Activated CD4-positive, alpha-beta T cell treated with anti-CD3 and anti-CD28 coated beads, Interleukin-2, amount 10 ng/mL, durations not matched to agents 7 days and 5 days (primary cell): Measurements from ENCODE around the gene SYNE3. TPM values are rescaled to one million over a fixed set of nuclear protein-coding genes. Genes with fewer than 3 reads are reported as not detected.
A peak's percentile ranks its signal among the peaks of the same experiment; 100 is the strongest.

Experiments
- CTCF ChIA-PET: fragments of 350-600 bp; sonication (Branson Sonifier 250); formaldehyde crosslinking; loops from one replicate; lab custom pipeline; 2021; ENCODE audit warnings: antibody characterized with exemption; lab: Charles Lee
- POLR2A ChIA-PET: fragments of 350-600 bp; sonication (Branson Sonifier 250); formaldehyde crosslinking; loops from one replicate; lab custom pipeline; 2021; ENCODE audit warnings: antibody characterized with exemption; lab: Charles Lee
- DNase-seq: peaks from one replicate; pipeline ENCODE4 v3.0.0-alpha.2; 2020
- H3K27ac Mint-ChIP-seq: one replicate; pipeline ENCODE4 v1.8.0; 2021; ENCODE audit warnings: mild to moderate bottlenecking, moderate library complexity, mixed read lengths
- H3K27me3 Mint-ChIP-seq: one replicate; pipeline ENCODE4 v1.8.0; 2021; ENCODE audit warnings: mixed read lengths
- H3K36me3 Mint-ChIP-seq: one replicate; pipeline ENCODE4 v1.8.0; 2021; ENCODE audit warnings: low read depth, mixed read lengths
- H3K4me1 Mint-ChIP-seq: one replicate; pipeline ENCODE4 v1.8.0; 2021; ENCODE audit warnings: mixed read lengths
- H3K4me3 Mint-ChIP-seq: one replicate; pipeline ENCODE4 v1.8.0; 2021; ENCODE audit warnings: mild to moderate bottlenecking, moderate library complexity, mixed read lengths
- H3K9me3 Mint-ChIP-seq: one replicate; pipeline ENCODE4 v1.8.0; 2021; ENCODE audit warnings: mixed read lengths
- total RNA-seq, 2 experiments: library from RNA; stranded (reverse); gene quantifications; one replicate each; pipeline ENCODE4 v1.2.3, GENCODE V29; 2021

Gene SYNE3
- total RNA-seq, 2 experiments from 2014 or later = 81.0 to 95.8 TPM

- CTCF ChIA-PET = interaction anchor here (1.0 to 1.7 kb wide), 5 partner anchors 10 to 31 kb away, joined by 3 to 8 read pairs (median 5); no protein-coding TSS in a partner anchor
- DNase-seq = no peak
- H3K27ac Mint-ChIP-seq = peak overlapping the region; percentile 79
- H3K4me3 Mint-ChIP-seq = no peak overlapping the region
- POLR2A ChIA-PET = interaction anchor here (1.3 to 1.6 kb wide), 2 partner anchors 16 to 27 kb away, joined by 4 to 5 read pairs; no protein-coding TSS in a partner anchor
- H3K9me3 Mint-ChIP-seq = peaks cover 3% of the 10 kb centered on the region
- no peaks in the 10 kb centered on the region for H3K27me3 Mint-ChIP-seq
- peaks cover 45% of the 10 kb centered on the region for H3K36me3 Mint-ChIP-seq
- H3K4me1 Mint-ChIP-seq = peaks cover 78% of the 10 kb centered on the region
Measured at GRCh38 chr14:95496690-95497259, 19.7 kb downstream of the SYNE3 start.

GRCh38 chr14:95496111-95496681, 20.3 kb downstream of the SYNE3 start:
- peaks cover 48% of the 10 kb centered on the region for H3K36me3 Mint-ChIP-seq
- H3K4me1 Mint-ChIP-seq = peaks cover 78% of the 10 kb centered on the region
- H3K9me3 Mint-ChIP-seq = peaks cover 3% of the 10 kb centered on the region
- ChIA-PET POLR2A (interaction anchor here (0.9 to 1.6 kb wide), 3 partner anchors 9 to 27 kb away, joined by 3 to 5 read pairs (median 4); no protein-coding TSS in a partner anchor), CTCF (interaction anchor here (1.0 to 1.7 kb wide), 5 partner anchors 10 to 31 kb away, joined by 3 to 8 read pairs (median 5); no protein-coding TSS in a partner anchor)
- no peaks in the 10 kb centered on the region for H3K27me3 Mint-ChIP-seq
- peak overlapping the region; percentile 15 for H3K4me3 Mint-ChIP-seq
- peak overlapping the region; percentile 79 for H3K27ac Mint-ChIP-seq
- peak; percentile 37 for DNase-seq

- CTCF ChIA-PET = interaction anchor here (1.0 to 1.7 kb wide), 3 partner anchors 24 to 32 kb away, joined by 3 to 8 read pairs (median 5); no protein-coding TSS in a partner anchor
- H3K36me3 Mint-ChIP-seq = peaks cover 47% of the 10 kb centered on the region
- no peaks in the 10 kb centered on the region for H3K27me3 Mint-ChIP-seq
- peaks cover 75% of the 10 kb centered on the region for H3K4me1 Mint-ChIP-seq
- POLR2A ChIA-PET = interaction anchor here (0.9 to 1.6 kb wide), 3 partner anchors 9 to 28 kb away, joined by 3 to 5 read pairs (median 4); no protein-coding TSS in a partner anchor
- peaks cover 3% of the 10 kb centered on the region for H3K9me3 Mint-ChIP-seq
- peak overlapping the region; percentile 15 for H3K4me3 Mint-ChIP-seq
- DNase-seq = no peak
- H3K27ac Mint-ChIP-seq = peak overlapping the region; percentile 79
Measured at GRCh38 chr14:95495538-95496025, 20.9 kb downstream of the SYNE3 start.

GRCh38 chr14:95495076-95495475, 21.4 kb downstream of the SYNE3 start:
- ChIA-PET POLR2A (no interaction called here), CTCF (no interaction called here)
- Mint-ChIP-seq H3K27ac (peak overlapping the region; percentile 83), H3K27me3 (no peaks in the 10 kb centered on the region), H3K36me3 (peaks cover 46% of the 10 kb centered on the region), H3K4me1 (peaks cover 72% of the 10 kb centered on the region), H3K4me3 (no peak overlapping the region), H3K9me3 (peaks cover 3% of the 10 kb centered on the region)
- no peak for DNase-seq

GRCh38 chr14:95494456-95494855, 22.0 kb downstream of the SYNE3 start:
- ChIA-PET CTCF (interaction anchor here (0.7 kb wide), 1 partner anchor 67 kb away, joined by 4 read pairs; no protein-coding TSS in a partner anchor), POLR2A (no interaction called here)
- H3K4me1 Mint-ChIP-seq = peaks cover 69% of the 10 kb centered on the region
- peak overlapping the region; percentile 83 for H3K27ac Mint-ChIP-seq
- no peak for DNase-seq
- H3K36me3 Mint-ChIP-seq = peaks cover 44% of the 10 kb centered on the region
- H3K27me3 Mint-ChIP-seq = no peaks in the 10 kb centered on the region
- H3K4me3 Mint-ChIP-seq = no peak overlapping the region
- peaks cover 3% of the 10 kb centered on the region for H3K9me3 Mint-ChIP-seq

GRCh38 chr14:95493976-95494375, 22.5 kb downstream of the SYNE3 start:
- ChIA-PET CTCF (interaction anchor here (0.7 to 2.1 kb wide), 3 partner anchors 12 to 68 kb away, joined by 4 to 5 read pairs (median 5); partner anchors contain the start of gene SYNE3), POLR2A (no interaction called here)
- H3K27ac Mint-ChIP-seq = peak overlapping the region; percentile 2
- H3K36me3 Mint-ChIP-seq = peaks cover 41% of the 10 kb centered on the region
- DNase-seq = no peak
- H3K4me3 Mint-ChIP-seq = no peak overlapping the region
- peaks cover 67% of the 10 kb centered on the region for H3K4me1 Mint-ChIP-seq
- H3K27me3 Mint-ChIP-seq = no peaks in the 10 kb centered on the region
- peaks cover 3% of the 10 kb centered on the region for H3K9me3 Mint-ChIP-seq

GRCh38 chr14:95493503-95493902, 22.9 kb downstream of the SYNE3 start:
- Mint-ChIP-seq H3K36me3 (peaks cover 40% of the 10 kb centered on the region), H3K27ac (no peak overlapping the region), H3K9me3 (peaks cover 3% of the 10 kb centered on the region), H3K27me3 (no peaks in the 10 kb centered on the region), H3K4me3 (no peak overlapping the region), H3K4me1 (peaks cover 65% of the 10 kb centered on the region)
- POLR2A ChIA-PET = no interaction called here
- no peak for DNase-seq
- CTCF ChIA-PET = interaction anchor here (0.8 to 2.1 kb wide), 4 partner anchors 13 to 33 kb away, joined by 3 to 5 read pairs (median 4); partner anchors contain the start of gene SYNE3

GRCh38 chr14:95491936-95492608, 24.4 kb downstream of the SYNE3 start:
- H3K9me3 Mint-ChIP-seq = peaks cover 3% of the 10 kb centered on the region
- no peak for DNase-seq
- H3K36me3 Mint-ChIP-seq = peaks cover 44% of the 10 kb centered on the region
- CTCF ChIA-PET = interaction anchor here (1.9 to 2.1 kb wide), 2 partner anchors 14 to 18 kb away, joined by 4 to 5 read pairs; no protein-coding TSS in a partner anchor
- no peak overlapping the region for H3K4me3 Mint-ChIP-seq
- H3K27me3 Mint-ChIP-seq = no peaks in the 10 kb centered on the region
- H3K27ac Mint-ChIP-seq = no peak overlapping the region
- peaks cover 65% of the 10 kb centered on the region for H3K4me1 Mint-ChIP-seq
- POLR2A ChIA-PET = interaction anchor here (0.5 kb wide), 1 partner anchor 48 kb away, joined by 3 read pairs; no protein-coding TSS in a partner anchor

- H3K4me1 Mint-ChIP-seq = peaks cover 59% of the 10 kb centered on the region
Measured at GRCh38 chr14:95490727-95491451, 25.6 kb downstream of the SYNE3 start.

GRCh38 chr14:95490138-95490509, 26.3 kb downstream of the SYNE3 start:
- CTCF ChIA-PET = interaction anchor here (0.9 to 1.9 kb wide), 6 partner anchors 9 to 55 kb away, joined by 3 to 6 read pairs (median 3); no protein-coding TSS in a partner anchor
- no peak overlapping the region for H3K4me3 Mint-ChIP-seq
- DNase-seq = no peak
- peaks cover 58% of the 10 kb centered on the region for H3K4me1 Mint-ChIP-seq
- H3K27me3 Mint-ChIP-seq = no peaks in the 10 kb centered on the region
- H3K9me3 Mint-ChIP-seq = peaks cover 3% of the 10 kb centered on the region
- peaks cover 45% of the 10 kb centered on the region for H3K36me3 Mint-ChIP-seq
- POLR2A ChIA-PET = no interaction called here
- H3K27ac Mint-ChIP-seq = no peak overlapping the region

More at GRCh38 chr14:95490727-95491451, 25.6 kb downstream of the SYNE3 start:
- Mint-ChIP-seq H3K27ac (peak overlapping the region; percentile 4), H3K36me3 (peaks cover 48% of the 10 kb centered on the region), H3K9me3 (peaks cover 3% of the 10 kb centered on the region), H3K4me3 (no peak overlapping the region), H3K27me3 (no peaks in the 10 kb centered on the region)
- POLR2A ChIA-PET = no interaction called here
- DNase-seq = no peak
- CTCF ChIA-PET = interaction anchor here (0.9 to 1.9 kb wide), 7 partner anchors 10 to 56 kb away, joined by 3 to 6 read pairs (median 3); no protein-coding TSS in a partner anchor

GRCh38 chr14:95489214-95490137, 27.0 kb downstream of the SYNE3 start:
- ChIA-PET POLR2A (no interaction called here), CTCF (interaction anchor here (0.9 to 1.9 kb wide), 5 partner anchors 9 to 54 kb away, joined by 3 to 6 read pairs (median 3); no protein-coding TSS in a partner anchor)
- DNase-seq = no peak
- peaks cover 45% of the 10 kb centered on the region for H3K36me3 Mint-ChIP-seq
- peaks cover 57% of the 10 kb centered on the region for H3K4me1 Mint-ChIP-seq
- H3K27me3 Mint-ChIP-seq = no peaks in the 10 kb centered on the region
- peaks cover 3% of the 10 kb centered on the region for H3K9me3 Mint-ChIP-seq
- no peak overlapping the region for H3K4me3 Mint-ChIP-seq
- no peak overlapping the region for H3K27ac Mint-ChIP-seq
